HG02981 (cell line): ENCODE data around the gene SCTR.

ENCODE experiments used
- ATAC-seq: cut with Tn5 transposase; IDR thresholded peaks from one replicate; pipeline ENCODE4 v1.9.1; 2021; ENCODE audit warnings: mild to moderate bottlenecking, moderate library complexity; ENCODE audit not compliant: unreplicated experiment

Gene SCTR

GRCh38 chr2:119449521-119449920 is 74.8 kb downstream of the SCTR start:
- no peak for ATAC-seq

GRCh38 chr2:119448427-119449141 is 75.7 kb downstream of the SCTR start:
- no peak for ATAC-seq

- ATAC-seq, result no peak
Measured at GRCh38 chr2:119446037-119446436, 78.2 kb downstream of the SCTR start.

- ATAC-seq, result no peak
Measured at GRCh38 chr2:119442850-119443249, 81.4 kb downstream of the SCTR start.

GRCh38 chr2:119442226-119442619 is 82.1 kb downstream of the SCTR start:
- no peak for ATAC-seq

- ATAC-seq, result no peak
Measured at GRCh38 chr2:119441376-119442225, 82.7 kb downstream of the SCTR start.

- no peak for ATAC-seq
Measured at GRCh38 chr2:119440873-119441272, 83.4 kb downstream of the SCTR start.

- ATAC-seq, result no peak
Measured at GRCh38 chr2:119440501-119440870, 83.8 kb downstream of the SCTR start.

GRCh38 chr2:119439574-119440500 is 84.4 kb downstream of the SCTR start:
- ATAC-seq, result no peak

- ATAC-seq, result no peak
Measured at GRCh38 chr2:119438726-119439284, 85.5 kb downstream of the SCTR start.

- ATAC-seq, result no peak
Measured at GRCh38 chr2:119438128-119438656, 86.1 kb downstream of the SCTR start.

- ATAC-seq, result no peak
Measured at GRCh38 chr2:119436993-119437772, 87.1 kb downstream of the SCTR start.

GRCh38 chr2:119435953-119436297 is 88.4 kb downstream of the SCTR start:
- no peak for ATAC-seq

- ATAC-seq, result no peak
Measured at GRCh38 chr2:119435081-119435952, 89.0 kb downstream of the SCTR start.

- ATAC-seq, result no peak
Measured at GRCh38 chr2:119434664-119435063, 89.6 kb downstream of the SCTR start.

GRCh38 chr2:119433636-119434327 is 90.5 kb downstream of the SCTR start:
- no peak for ATAC-seq

- no peak for ATAC-seq
Measured at GRCh38 chr2:119432851-119433522, 91.3 kb downstream of the SCTR start.
